HepG2 (cell line): ENCODE measurements around the gene SFT2D1. TPM values are rescaled to one million over a fixed set of nuclear protein-coding genes. Genes with fewer than 3 reads are reported as not detected.

Experiments used
- ATRX ChIP-seq: sonication (generic); formaldehyde crosslinking; IDR thresholded peaks from 2 replicates; pipeline ENCODE4 v1.4.0; 2020; ENCODE audit warnings: missing genetic modification reagents, borderline replicate concordance
- DZIP1 ChIP-seq: sonication (generic); formaldehyde crosslinking; IDR thresholded peaks from 2 replicates; pipeline ENCODE4 v1.5.0; 2020; ENCODE audit warnings: mild to moderate bottlenecking, missing genetic modification reagents
- FOXA1 ChIP-seq, 2 experiments: fragments of 450-650 bp in 1 of 2; sonication (generic) in 1 of 2; formaldehyde crosslinking in 1 of 2; IDR thresholded peaks; 2 replicates each; pipeline versions ENCODE4 v1.4.0 to v1.6.1; 2016 to 2020; ENCODE audit warnings: missing genetic modification reagents in 1 of 2
- HBP1 ChIP-seq: IDR thresholded peaks from 2 replicates; pipeline ENCODE4 v1.6.1; 2016; ENCODE audit warnings: low read depth, control low read depth
- HNF4A ChIP-seq: sonication (generic); formaldehyde crosslinking; IDR thresholded peaks from 2 replicates; pipeline ENCODE4 v1.4.0; 2020; ENCODE audit warnings: missing genetic modification reagents
- IRF2 ChIP-seq: IDR thresholded peaks from 2 replicates; pipeline ENCODE4 v1.6.1; 2018; ENCODE audit warnings: missing genetic modification reagents, missing compliant biosample characterization
- PAXIP1 ChIP-seq: sonication (generic); formaldehyde crosslinking; conservative IDR thresholded peaks from 2 replicates; pipeline ENCODE4 v1.4.0; 2020; ENCODE audit warnings: mild to moderate bottlenecking, missing genetic modification reagents, moderate library complexity
- SIX4 ChIP-seq: sonication (generic); formaldehyde crosslinking; IDR thresholded peaks from 2 replicates; pipeline ENCODE4 v1.4.0; 2020; ENCODE audit warnings: missing genetic modification reagents
- STAG1 ChIP-seq: sonication (generic); formaldehyde crosslinking; IDR thresholded peaks from 2 replicates; pipeline ENCODE4 v1.4.0; 2020; ENCODE audit warnings: missing genetic modification reagents
- ZFP36L1 ChIP-seq: sonication (generic); formaldehyde crosslinking; IDR thresholded peaks from 2 replicates; pipeline ENCODE4 v1.8.0; 2022; ENCODE audit warnings: mild to moderate bottlenecking, missing genetic modification reagents, moderate library complexity
- ZNF234 ChIP-seq: sonication (generic); formaldehyde crosslinking; conservative IDR thresholded peaks from 2 replicates; pipeline ENCODE4 v1.5.1; 2020; ENCODE audit warnings: mild to moderate bottlenecking, missing genetic modification reagents
- ZNF441 ChIP-seq: sonication (generic); formaldehyde crosslinking; IDR thresholded peaks from 2 replicates; pipeline ENCODE4 v1.7.0; 2021; ENCODE audit warnings: missing genetic modification reagents, borderline replicate concordance
- ZNF530 ChIP-seq: sonication (generic); formaldehyde crosslinking; IDR thresholded peaks from 2 replicates; pipeline ENCODE4 v1.5.0; 2020; ENCODE audit warnings: low read depth, mild to moderate bottlenecking, missing genetic modification reagents
- polyA plus RNA-seq, 8 experiments: library from polyadenylated mRNA; depleted of rRNA in 3 of 8; stranded (reverse) in 7 of 8; unstranded in 1 of 8; fragments of >200 nt; fragmentation: Illumina TruSeq in 4 of 8; extraction: Trizol in 4 of 8; gene quantifications; 2 replicates each; pipeline versions ENCODE4 v1.2.1 to v1.2.3, GENCODE V29; 2011 to 2016; ENCODE audit warnings: low read depth in 4 of 8, missing spikeins in 1 of 8, mixed read lengths in 1 of 8; ENCODE audit not compliant: insufficient read depth in 1 of 8
- total RNA-seq, 5 experiments: library from RNA; depleted of rRNA; stranded (reverse); fragments of >200 nt; fragmentation: Illumina TruSeq; extraction: Trizol; gene quantifications; 2 replicates each; pipeline ENCODE4 v1.2.3, GENCODE V29; 2016; ENCODE audit warnings: low read depth in 1 of 5
- TF ChIP-seq, protein P1 (sequence below): sonication (generic); formaldehyde crosslinking; IDR thresholded peaks from 2 replicates; pipeline ENCODE4 v1.5.0; 2020; ENCODE audit warnings: missing genetic modification reagents
- TF ChIP-seq, protein P2 (sequence below): sonication (generic); formaldehyde crosslinking; IDR thresholded peaks from 2 replicates; pipeline ENCODE4 v1.5.1; 2020; ENCODE audit warnings: missing genetic modification reagents, mild to moderate bottlenecking, borderline replicate concordance
- TF ChIP-seq, protein P3 (sequence below): fragments of 450-650 bp; IDR thresholded peaks from 2 replicates; pipeline ENCODE4 v1.6.1; 2016

Gene SFT2D1
- total and polyA plus RNA-seq, 2 of the 13 experiments (the other 11 are each of a cell fraction or from before 2014, with no cell fraction given), result 115 to 147 TPM

DNA sequence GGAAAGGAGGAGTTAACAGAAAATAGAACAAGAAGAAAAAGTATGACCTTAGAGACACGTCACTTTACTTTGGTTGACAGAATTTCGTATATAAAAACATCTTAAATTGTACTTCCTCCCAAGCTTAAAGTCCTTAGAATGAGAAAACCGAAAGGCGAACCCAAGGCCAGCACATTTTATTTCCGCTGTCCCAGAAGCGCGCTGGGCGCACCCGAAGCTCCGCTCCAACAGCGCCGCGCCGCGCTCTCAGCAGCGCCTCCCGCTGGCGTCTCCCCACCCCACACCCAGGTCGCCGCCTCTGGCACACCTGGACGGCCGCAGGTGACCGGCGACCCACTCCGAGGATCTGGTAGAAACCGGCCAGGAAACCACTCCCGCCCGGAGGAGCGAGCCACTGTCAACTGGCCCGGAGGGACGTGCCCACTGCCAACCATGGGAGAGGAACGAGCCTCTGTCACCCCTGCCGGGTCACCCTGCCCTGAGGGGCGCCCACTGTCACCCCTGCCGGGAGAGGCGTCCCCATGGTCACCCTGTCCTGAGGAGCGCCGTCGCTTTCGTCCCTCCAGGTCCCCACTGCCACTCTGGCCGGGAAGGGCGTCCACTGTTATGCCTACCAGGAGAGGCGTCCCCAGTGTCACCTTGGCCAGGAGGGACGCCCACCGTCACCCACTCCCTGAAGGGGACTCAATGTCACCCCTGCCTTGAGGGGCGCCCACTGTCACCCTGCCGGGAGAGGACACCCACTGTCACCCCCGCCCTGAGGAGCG is 39.6 kb upstream of the SFT2D1 start (continued):
- peak; percentile 63; the same call in 1 of the 2 replicates for TF ChIP-seq HBP1 (CRISPR knock-in tag)
- 0 out of 2 replicates have a peak, but pooled peaks have one; percentile 62 for TF ChIP-seq ZNF441 (CRISPR knock-in tag)
- TF ChIP-seq PAXIP1 (CRISPR knock-in tag), result peak; percentile 63
- no peak for TF ChIP-seq ZNF234 (CRISPR knock-in tag)
- no peak for TF ChIP-seq DZIP1 (CRISPR knock-in tag)
- TF ChIP-seq HNF4A, result no peak
- no peak for TF ChIP-seq ATRX (CRISPR knock-in tag)
- TF ChIP-seq, protein P1, sequence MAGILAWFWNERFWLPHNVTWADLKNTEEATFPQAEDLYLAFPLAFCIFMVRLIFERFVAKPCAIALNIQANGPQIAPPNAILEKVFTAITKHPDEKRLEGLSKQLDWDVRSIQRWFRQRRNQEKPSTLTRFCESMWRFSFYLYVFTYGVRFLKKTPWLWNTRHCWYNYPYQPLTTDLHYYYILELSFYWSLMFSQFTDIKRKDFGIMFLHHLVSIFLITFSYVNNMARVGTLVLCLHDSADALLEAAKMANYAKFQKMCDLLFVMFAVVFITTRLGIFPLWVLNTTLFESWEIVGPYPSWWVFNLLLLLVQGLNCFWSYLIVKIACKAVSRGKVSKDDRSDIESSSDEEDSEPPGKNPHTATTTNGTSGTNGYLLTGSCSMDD, result no peak
- TF ChIP-seq SIX4 (CRISPR knock-in tag), result peak; percentile 55
- peak; percentile 96 for TF ChIP-seq IRF2 (CRISPR knock-in tag)
- peak; percentile 87 for TF ChIP-seq STAG1 (CRISPR knock-in tag)
- no peak for TF ChIP-seq ZNF530 (CRISPR knock-in tag)
- TF ChIP-seq, protein P2, sequence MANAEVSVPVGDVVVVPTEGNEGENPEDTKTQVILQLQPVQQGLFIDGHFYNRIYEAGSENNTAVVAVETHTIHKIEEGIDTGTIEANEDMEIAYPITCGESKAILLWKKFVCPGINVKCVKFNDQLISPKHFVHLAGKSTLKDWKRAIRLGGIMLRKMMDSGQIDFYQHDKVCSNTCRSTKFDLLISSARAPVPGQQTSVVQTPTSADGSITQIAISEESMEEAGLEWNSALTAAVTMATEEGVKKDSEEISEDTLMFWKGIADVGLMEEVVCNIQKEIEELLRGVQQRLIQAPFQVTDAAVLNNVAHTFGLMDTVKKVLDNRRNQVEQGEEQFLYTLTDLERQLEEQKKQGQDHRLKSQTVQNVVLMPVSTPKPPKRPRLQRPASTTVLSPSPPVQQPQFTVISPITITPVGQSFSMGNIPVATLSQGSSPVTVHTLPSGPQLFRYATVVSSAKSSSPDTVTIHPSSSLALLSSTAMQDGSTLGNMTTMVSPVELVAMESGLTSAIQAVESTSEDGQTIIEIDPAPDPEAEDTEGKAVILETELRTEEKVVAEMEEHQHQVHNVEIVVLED, result peak; percentile 81
- no peak for TF ChIP-seq ZFP36L1 (CRISPR knock-in tag)
- TF ChIP-seq, protein P3, sequence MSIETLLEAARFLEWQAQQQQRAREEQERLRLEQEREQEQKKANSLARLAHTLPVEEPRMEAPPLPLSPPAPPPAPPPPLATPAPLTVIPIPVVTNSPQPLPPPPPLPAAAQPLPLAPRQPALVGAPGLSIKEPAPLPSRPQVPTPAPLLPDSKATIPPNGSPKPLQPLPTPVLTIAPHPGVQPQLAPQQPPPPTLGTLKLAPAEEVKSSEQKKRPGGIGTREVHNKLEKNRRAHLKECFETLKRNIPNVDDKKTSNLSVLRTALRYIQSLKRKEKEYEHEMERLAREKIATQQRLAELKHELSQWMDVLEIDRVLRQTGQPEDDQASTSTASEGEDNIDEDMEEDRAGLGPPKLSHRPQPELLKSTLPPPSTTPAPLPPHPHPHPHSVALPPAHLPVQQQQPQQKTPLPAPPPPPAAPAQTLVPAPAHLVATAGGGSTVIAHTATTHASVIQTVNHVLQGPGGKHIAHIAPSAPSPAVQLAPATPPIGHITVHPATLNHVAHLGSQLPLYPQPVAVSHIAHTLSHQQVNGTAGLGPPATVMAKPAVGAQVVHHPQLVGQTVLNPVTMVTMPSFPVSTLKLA, result no peak
- no peak for TF ChIP-seq FOXA1 (IDR thresholded peaks at IDR 0.05)
- TF ChIP-seq FOXA1 (CRISPR knock-in tag; IDR thresholded peaks at IDR 0.05), result no peak
